Prostate gland (tissue), 2 donors: ENCODE measurements around the gene SMCP. TPM values are rescaled to one million over a fixed set of nuclear protein-coding genes. Genes with fewer than 3 reads are reported as not detected.

Experiments used
- DNase-seq: peaks from one replicate; pipeline ENCODE4 v3.0.0-alpha.2; 2019; ENCODE audit warnings: low spot score
- H3K27ac ChIP-seq, 2 donors: fragments of 200-600 bp; sonication (generic); 2 replicates each; pipeline ENCODE4 v1.5.1; 2017 to 2019
- H3K27me3 ChIP-seq: fragments of 200-600 bp; sonication (generic); replicated peaks from 2 replicates; pipeline ENCODE4 v1.5.1; 2019; ENCODE audit not compliant: insufficient read depth
- H3K36me3 ChIP-seq, 2 donors: fragments of 200-600 bp; sonication (generic); 1 replicate in 1 of 2; 2 replicates in 1 of 2; pipeline versions ENCODE4 v1.5.1 to v1.8.1; 2017 to 2019
- H3K4me1 ChIP-seq: fragments of 200-600 bp; sonication (generic); replicated peaks from 2 replicates; pipeline ENCODE4 v1.5.1; 2019
- H3K4me3 ChIP-seq, 2 donors: fragments of 200-600 bp; sonication (generic); 2 replicates each; pipeline ENCODE4 v1.5.1; 2017 to 2019
- H3K9me3 ChIP-seq: fragments of 200-600 bp; sonication (generic); 2 replicates; pipeline ENCODE4 v1.5.1; 2017
- CTCF ChIP-seq, 4 experiments: fragments of 200-600 bp in 2 of 4; fragments of 450-650 bp in 2 of 4; sonication (generic) in 2 of 4; IDR thresholded peaks; 1 replicate in 3 of 4; 2 replicates in 1 of 4; pipeline ENCODE4 v1.5.1; 2016 to 2019; ENCODE audit warnings: antibody characterized with exemption in 4 of 4, mild to moderate bottlenecking in 2 of 4, moderate library complexity in 2 of 4
- POLR2A ChIP-seq: fragments of 450-650 bp; IDR thresholded peaks from one replicate; pipeline ENCODE4 v1.6.1; 2016; ENCODE audit warnings: antibody characterized with exemption, mild to moderate bottlenecking
- POLR2AphosphoS5 ChIP-seq: sonication (generic); formaldehyde crosslinking; IDR thresholded peaks from one replicate; pipeline ENCODE4 v1.6.1; 2017; ENCODE audit warnings: antibody characterized with exemption
- WGBS: methylation state at CpG from one replicate; pipeline ENCODE4 v1.1.5; 2018; 5-methylcytosine and 5-hydroxymethylcytosine counted together
- intact Hi-C: fragments of 100-400 bp; cut with DNase I; formaldehyde crosslinking; loops from one replicate; pipeline ENCODE4 v1.14.2; 2022
- total RNA-seq, 2 donors: library from RNA; depleted of rRNA; stranded (reverse); fragments of >200 nt; gene quantifications; one replicate each; pipeline ENCODE4 v1.1.0, GENCODE V29; 2016

SMCP gene
- total RNA-seq, 2 donors from 2014 or later, result 36.5 TPM; not detected in 1

- no peaks in the 10 kb centered on the region for H3K9me3 ChIP-seq
- H3K4me3 ChIP-seq, result no peak within 1 kb of the TSS
- H3K27ac ChIP-seq, result no peak within 1 kb of the TSS
- 90% methylated on average over 3 of the region's 3 CpGs for WGBS
- intact Hi-C loops, result no loop called here
- H3K27me3 ChIP-seq, result peaks cover 2% of the 10 kb centered on the region
- no peaks in the 10 kb centered on the region for H3K36me3 ChIP-seq
- no peaks in the 10 kb centered on the region for H3K4me1 ChIP-seq
- no peak for DNase-seq
- TF ChIP-seq POLR2AphosphoS5, result no peak
- no peak for TF ChIP-seq CTCF (IDR thresholded peaks at IDR 0.05)
- TF ChIP-seq POLR2A, result no peak
Observed at GRCh38 chr1:152859696-152860095, 18.4 kb upstream of the SMCP start, which contains the start of gene LCE7A. TSS of gene LCE7A (plus strand) at chr1:152859996. CDS start at chr1:152860698, 702 bp downstream.

GRCh38 chr1:152860129-152860528 is 18.0 kb upstream of the SMCP start:
- TF ChIP-seq CTCF (IDR thresholded peaks at IDR 0.05) (no peak), POLR2A (no peak), POLR2AphosphoS5 (no peak)
- Histone ChIP-seq H3K27me3 (peaks cover 2% of the 10 kb centered on the region), H3K4me3 (no peak overlapping the region), H3K27ac (no peak overlapping the region), H3K9me3 (no peaks in the 10 kb centered on the region), H3K36me3 (no peaks in the 10 kb centered on the region), H3K4me1 (no peaks in the 10 kb centered on the region)
- intact Hi-C loops, result no loop called here
- 88% methylated on average over 3 of the region's 3 CpGs for WGBS
- no peak for DNase-seq

- intact Hi-C loops, result no loop called here
- Histone ChIP-seq H3K27me3 (peaks cover 2% of the 10 kb centered on the region), H3K4me3 (no peak overlapping the region), H3K9me3 (no peaks in the 10 kb centered on the region), H3K4me1 (no peaks in the 10 kb centered on the region), H3K27ac (no peak overlapping the region), H3K36me3 (no peaks in the 10 kb centered on the region)
- 87% methylated on average over 4 of the region's 4 CpGs for WGBS
- no peak for DNase-seq
- TF ChIP-seq POLR2AphosphoS5, result no peak
- TF ChIP-seq POLR2A, result no peak
- no peak for TF ChIP-seq CTCF (IDR thresholded peaks at IDR 0.05)
Observed at GRCh38 chr1:152861374-152861773, 16.7 kb upstream of the SMCP start.

- no peak for DNase-seq
- H3K4me3 ChIP-seq, result no peak overlapping the region
Observed at GRCh38 chr1:152864443-152864842, 13.7 kb upstream of the SMCP start.

More at GRCh38 chr1:152864443-152864842, 13.7 kb upstream of the SMCP start:
- Histone ChIP-seq H3K27ac (no peak overlapping the region), H3K9me3 (no peaks in the 10 kb centered on the region), H3K4me1 (no peaks in the 10 kb centered on the region), H3K27me3 (no peaks in the 10 kb centered on the region), H3K36me3 (no peaks in the 10 kb centered on the region)
- no peak for TF ChIP-seq POLR2A
- TF ChIP-seq CTCF (IDR thresholded peaks at IDR 0.05), result no peak
- TF ChIP-seq POLR2AphosphoS5, result no peak
- intact Hi-C loops, result no loop called here
